ENCODE results near the gene ELP1. TPM values are rescaled to one million over a fixed set of nuclear protein-coding genes. Genes with fewer than 3 reads are reported as not detected.

Gene ELP1
- total RNA-seq, 4 donors from 2014 or later, result 10.0 to 27.2 (median 19.1) TPM

DNA sequence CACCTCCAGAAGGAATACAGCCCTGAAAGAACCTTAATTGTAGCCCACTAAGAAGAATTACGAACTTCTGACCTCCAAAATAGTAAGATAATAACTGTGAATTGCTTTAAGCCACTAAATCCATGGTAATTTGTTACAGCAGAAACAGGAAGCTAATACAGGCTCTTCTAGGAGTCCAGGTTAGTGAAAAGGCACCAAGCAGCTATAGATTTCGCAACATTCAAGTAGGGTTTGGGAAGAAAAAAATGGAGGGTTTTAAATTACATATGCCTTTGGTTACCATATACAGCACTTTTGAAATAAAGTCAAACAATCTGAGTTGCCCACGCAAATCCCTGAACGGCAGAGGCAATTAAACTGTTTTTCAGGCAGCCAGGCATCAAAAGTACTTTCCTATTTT, 73.6 kb downstream of the ELP1 start:
- intact Hi-C loops (cut with DNase I; ENCODE audit: low total_unique reads), result no loop called here
- TF ChIP-seq, protein P1, sequence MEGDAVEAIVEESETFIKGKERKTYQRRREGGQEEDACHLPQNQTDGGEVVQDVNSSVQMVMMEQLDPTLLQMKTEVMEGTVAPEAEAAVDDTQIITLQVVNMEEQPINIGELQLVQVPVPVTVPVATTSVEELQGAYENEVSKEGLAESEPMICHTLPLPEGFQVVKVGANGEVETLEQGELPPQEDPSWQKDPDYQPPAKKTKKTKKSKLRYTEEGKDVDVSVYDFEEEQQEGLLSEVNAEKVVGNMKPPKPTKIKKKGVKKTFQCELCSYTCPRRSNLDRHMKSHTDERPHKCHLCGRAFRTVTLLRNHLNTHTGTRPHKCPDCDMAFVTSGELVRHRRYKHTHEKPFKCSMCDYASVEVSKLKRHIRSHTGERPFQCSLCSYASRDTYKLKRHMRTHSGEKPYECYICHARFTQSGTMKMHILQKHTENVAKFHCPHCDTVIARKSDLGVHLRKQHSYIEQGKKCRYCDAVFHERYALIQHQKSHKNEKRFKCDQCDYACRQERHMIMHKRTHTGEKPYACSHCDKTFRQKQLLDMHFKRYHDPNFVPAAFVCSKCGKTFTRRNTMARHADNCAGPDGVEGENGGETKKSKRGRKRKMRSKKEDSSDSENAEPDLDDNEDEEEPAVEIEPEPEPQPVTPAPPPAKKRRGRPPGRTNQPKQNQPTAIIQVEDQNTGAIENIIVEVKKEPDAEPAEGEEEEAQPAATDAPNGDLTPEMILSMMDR (IDR thresholded peaks at IDR 0.05), result no peak
- TF ChIP-seq POLR2A (IDR thresholded peaks at IDR 0.05), result no peak

DNA sequence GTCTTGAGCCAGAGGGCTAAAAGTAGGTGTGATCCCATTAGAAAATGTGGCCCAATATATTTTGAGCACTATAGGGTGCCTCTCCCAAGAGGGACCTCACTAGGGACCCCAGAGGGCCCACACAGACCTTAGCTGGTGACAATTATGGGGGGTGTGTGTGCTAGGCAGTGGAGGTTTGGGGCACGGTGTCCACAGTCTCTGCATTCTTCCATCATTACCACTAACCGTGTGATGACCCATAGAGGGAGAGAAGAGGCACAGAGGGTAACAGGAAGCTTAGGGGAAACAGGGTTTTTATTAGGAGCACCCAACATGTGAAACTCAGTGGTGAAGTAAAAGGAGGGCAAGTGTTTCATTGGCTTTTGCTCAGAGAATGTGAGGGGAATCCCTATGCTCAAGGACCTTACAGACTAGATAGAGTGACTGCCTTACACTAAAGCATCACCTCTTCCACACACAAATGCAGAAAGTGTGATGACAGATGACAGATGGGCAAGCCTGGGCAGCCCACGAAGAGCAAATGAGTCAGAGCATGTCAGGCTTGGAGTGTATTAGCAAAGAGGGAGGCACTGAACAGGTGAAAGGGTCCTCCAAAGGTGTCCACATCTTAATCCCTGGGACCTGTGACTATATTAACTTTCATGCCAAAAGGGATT, 74.3 kb downstream of the ELP1 start:
- intact Hi-C loops (cut with DNase I; ENCODE audit: low total_unique reads), result no loop called here
- DNase-seq (ENCODE audit: low spot score in 2 of 2), result no peak
- no peak overlapping the region for H3K4me3 ChIP-seq (ENCODE audit: low read depth, poor library complexity, severe bottlenecking)
- TF ChIP-seq POLR2A (IDR thresholded peaks at IDR 0.05), result no peak
- TF ChIP-seq, protein P1 (IDR thresholded peaks at IDR 0.05), result no peak
- WGBS, 2 donors, result 65 to 73% methylated on average over 3 of the region's 3 CpGs

More for the DNA sequence above, 73.6 kb downstream of the ELP1 start:
- no peak overlapping the region for H3K4me3 ChIP-seq (ENCODE audit: low read depth, poor library complexity, severe bottlenecking)
- DNase-seq (ENCODE audit: low spot score in 2 of 2), result no peak
- 85 to 87% methylated on average over 4 of the region's 4 CpGs for WGBS, 2 donors

DNA sequence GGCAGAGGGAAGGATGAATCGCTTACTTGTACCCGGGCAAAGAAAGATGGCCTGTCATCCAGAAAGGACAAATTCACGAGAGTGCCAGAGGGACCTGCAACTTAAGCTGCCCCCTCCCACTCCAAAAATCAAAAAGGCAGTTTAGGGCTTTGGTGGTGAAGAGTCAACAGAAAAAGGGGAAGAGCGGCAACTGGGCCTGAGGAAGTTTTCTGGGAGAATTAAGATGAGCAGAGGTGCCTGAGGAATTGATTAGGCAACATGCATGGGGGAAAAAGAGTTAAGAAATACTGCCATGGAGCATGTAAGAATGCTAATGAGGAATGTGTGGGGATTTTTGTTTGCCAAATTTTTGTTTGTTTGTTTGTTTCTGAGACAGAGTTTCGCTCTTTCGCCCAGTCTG, 76.4 kb downstream of the ELP1 start:
- H3K4me3 ChIP-seq (ENCODE audit: low read depth, poor library complexity, severe bottlenecking), result no peak overlapping the region
- no peak for DNase-seq (ENCODE audit: low spot score in 2 of 2)
- intact Hi-C loops (cut with DNase I; ENCODE audit: low total_unique reads), result no loop called here
- TF ChIP-seq, protein P1 (IDR thresholded peaks at IDR 0.05), result no peak
- TF ChIP-seq POLR2A (IDR thresholded peaks at IDR 0.05), result no peak
- 84 to 90% methylated on average over 6 of the region's 6 CpGs for WGBS, 2 donors

DNA sequence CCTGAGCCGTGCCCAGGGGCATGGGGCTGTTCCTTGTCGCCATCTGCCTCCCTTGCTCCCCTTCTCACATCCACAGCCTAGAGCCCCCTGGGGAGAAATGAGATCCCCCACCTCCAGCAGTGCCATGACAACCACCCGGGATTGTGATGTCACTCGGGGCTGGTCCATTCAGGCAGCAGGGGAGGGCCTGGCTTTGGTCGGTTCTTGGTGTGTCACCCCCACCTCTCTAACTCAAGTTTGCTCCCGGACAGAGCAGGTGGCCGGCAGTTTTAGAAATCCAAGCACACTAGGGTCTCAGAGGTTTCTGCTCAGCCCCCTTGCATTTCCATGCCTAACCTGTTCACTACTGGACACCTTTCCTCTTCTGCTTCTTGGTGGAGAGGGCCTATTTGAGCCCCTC, 78.0 kb downstream of the ELP1 start, which contains the start of gene ACTL7B:
TSS of gene ACTL7B (minus strand) at position 99 of the 400 bp plus-strand sequence. CDS start at position 43, 56 bp downstream.
- H3K4me3 ChIP-seq (ENCODE audit: low read depth, poor library complexity, severe bottlenecking), result no peak within 1 kb of the TSS
- intact Hi-C loops (cut with DNase I; ENCODE audit: low total_unique reads), result no loop called here
- WGBS, 2 donors, result 90 to 91% methylated on average over 7 of the region's 7 CpGs
- no peak for DNase-seq (ENCODE audit: low spot score in 2 of 2)
- no peak for TF ChIP-seq POLR2A (IDR thresholded peaks at IDR 0.05)
- TF ChIP-seq, protein P1 (IDR thresholded peaks at IDR 0.05), result no peak

DNA sequence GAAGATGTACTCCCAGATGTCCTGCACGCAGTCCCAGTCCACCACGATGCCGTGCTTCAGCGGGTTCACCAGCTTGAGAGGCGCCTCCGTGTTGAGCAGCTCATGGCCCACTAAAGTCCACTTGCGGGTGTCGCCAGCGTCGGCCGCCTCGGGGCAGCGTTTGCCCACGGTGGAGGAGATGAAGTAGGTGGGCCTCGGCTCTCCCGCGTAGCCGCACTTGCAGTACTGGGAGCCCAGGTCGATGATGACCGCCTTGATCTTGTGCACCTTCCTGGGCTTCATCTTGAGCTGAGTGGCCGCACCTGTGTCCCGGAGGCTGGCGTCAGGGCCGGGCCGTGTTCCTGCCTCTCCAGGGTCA, 78.4 kb downstream of the ELP1 start:
- no peak overlapping the region for H3K4me3 ChIP-seq (ENCODE audit: low read depth, poor library complexity, severe bottlenecking)
- peak in 1 of 2 donors; percentile 84 for DNase-seq (ENCODE audit: low spot score in 2 of 2)
- intact Hi-C loops (cut with DNase I; ENCODE audit: low total_unique reads), result no loop called here
- WGBS, 2 donors, result 95 to 98% methylated on average over 14 to 23 of the region's 25 CpGs
- TF ChIP-seq, protein P1 (IDR thresholded peaks at IDR 0.05), result no peak
- TF ChIP-seq POLR2A (IDR thresholded peaks at IDR 0.05), result no peak

Measured in lower leg skin (tissue), 4 donors.